OCI-LY1 (cell line): Measurements from ENCODE around the gene MAGEA10.

Experiments used
- EZH2 ChIP-seq: fragments of 200-600 bp; sonication (generic), shearing (Covaris generic); IDR thresholded peaks from 2 replicates; pipeline ENCODE4 v1.8.0; 2017; ENCODE audit warnings: borderline replicate concordance, mixed run types, mild to moderate bottlenecking, antibody characterized with exemption, low read length, moderate library complexity, mixed read lengths
- TF ChIP-seq, protein P1 (sequence below): fragments of 200-600 bp; sonication (generic), shearing (Covaris generic); IDR thresholded peaks from 2 replicates; pipeline ENCODE4 v1.5.1; 2017; ENCODE audit warnings: mild to moderate bottlenecking, antibody characterized with exemption, low read length, moderate library complexity, mixed read lengths

DNA sequence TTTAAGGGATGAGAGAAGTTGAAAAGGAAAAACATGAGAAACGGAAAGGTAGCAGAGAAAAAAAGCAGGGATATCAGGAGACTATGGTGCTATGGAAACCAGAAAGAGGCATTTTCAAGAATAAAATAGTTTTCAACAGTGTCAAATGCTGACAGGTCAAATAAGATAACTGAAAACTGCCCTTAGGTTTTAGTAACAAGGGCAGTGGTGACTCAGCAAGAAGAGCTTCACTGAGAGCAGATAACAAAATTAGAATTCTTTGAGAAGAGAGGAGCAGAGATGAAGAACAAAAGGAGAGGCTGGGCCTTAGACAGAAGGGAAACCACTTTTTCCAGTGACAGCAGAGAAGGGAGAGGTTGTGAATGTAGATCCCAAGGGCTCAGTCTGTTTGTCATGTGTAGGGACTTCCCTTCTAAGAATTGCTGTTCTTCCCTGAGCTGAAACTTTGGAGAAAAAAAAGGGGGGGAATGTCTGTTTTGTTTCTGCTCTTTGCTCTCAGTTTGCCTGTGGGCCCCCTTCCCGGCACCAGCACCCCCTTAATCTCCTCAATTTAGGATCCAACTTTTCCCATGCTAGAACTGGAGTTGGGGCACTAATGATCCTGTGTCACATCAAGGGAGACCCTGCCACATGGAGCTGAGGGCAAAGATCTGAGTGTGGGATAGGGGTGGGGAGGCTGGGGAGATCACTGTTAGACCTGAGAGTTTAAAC, 26.8 kb upstream of the MAGEA10 start:
- TF ChIP-seq, protein P1, sequence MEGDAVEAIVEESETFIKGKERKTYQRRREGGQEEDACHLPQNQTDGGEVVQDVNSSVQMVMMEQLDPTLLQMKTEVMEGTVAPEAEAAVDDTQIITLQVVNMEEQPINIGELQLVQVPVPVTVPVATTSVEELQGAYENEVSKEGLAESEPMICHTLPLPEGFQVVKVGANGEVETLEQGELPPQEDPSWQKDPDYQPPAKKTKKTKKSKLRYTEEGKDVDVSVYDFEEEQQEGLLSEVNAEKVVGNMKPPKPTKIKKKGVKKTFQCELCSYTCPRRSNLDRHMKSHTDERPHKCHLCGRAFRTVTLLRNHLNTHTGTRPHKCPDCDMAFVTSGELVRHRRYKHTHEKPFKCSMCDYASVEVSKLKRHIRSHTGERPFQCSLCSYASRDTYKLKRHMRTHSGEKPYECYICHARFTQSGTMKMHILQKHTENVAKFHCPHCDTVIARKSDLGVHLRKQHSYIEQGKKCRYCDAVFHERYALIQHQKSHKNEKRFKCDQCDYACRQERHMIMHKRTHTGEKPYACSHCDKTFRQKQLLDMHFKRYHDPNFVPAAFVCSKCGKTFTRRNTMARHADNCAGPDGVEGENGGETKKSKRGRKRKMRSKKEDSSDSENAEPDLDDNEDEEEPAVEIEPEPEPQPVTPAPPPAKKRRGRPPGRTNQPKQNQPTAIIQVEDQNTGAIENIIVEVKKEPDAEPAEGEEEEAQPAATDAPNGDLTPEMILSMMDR: no peak
- TF ChIP-seq EZH2: no peak
